ENCODE results near the gene DNAH11. TPM values are rescaled to one million over a fixed set of nuclear protein-coding genes. Genes with fewer than 3 reads are reported as not detected.

DNAH11 gene
- total and polyA plus RNA-seq, 9 of the 15 experiments (the other 6 are each of a cell fraction or from before 2014, with no cell fraction given) = under 0.01 TPM; not detected in 7

GRCh38 chr7:21915140-21915539 lies 372.3 kb downstream of the DNAH11 start:
- H3K4me2 ChIP-seq (ENCODE audit: insufficient read depth, low read length) = no peak overlapping the region
- in situ Hi-C loops (cut with MboI) (no loop called here), intact Hi-C loops (cut with micrococcal nuclease) (no loop called here)
- no peaks in the 10 kb centered on the region for H3K9me1 ChIP-seq (ENCODE audit: control insufficient read depth, insufficient read depth, low read length)
- H4K20me1 ChIP-seq (replicated peaks; ENCODE audit: control insufficient read depth, insufficient read depth, low read length) = no peaks in the 10 kb centered on the region
- POLR2A ChIA-PET = interaction anchor here (1.0 kb wide), 1 partner anchor 79 kb away, joined by 4 read pairs; no protein-coding TSS in a partner anchor
- WGBS (ENCODE audit: insufficient coverage, low coverage, missing lambda C conversion rate) = 18% methylated on average over 3 of the region's 3 CpGs
- no peak overlapping the region for H3K27ac ChIP-seq (ENCODE audit: extremely low read depth, low read depth, low read length)
- H3K36me3 ChIP-seq (ENCODE audit: control insufficient read depth, insufficient read depth, low read length) = no peaks in the 10 kb centered on the region
- no peak for ATAC-seq
- no peak overlapping the region for H2AFZ ChIP-seq (ENCODE audit: low read depth, low read length)
- no peak overlapping the region for H3K9ac ChIP-seq (ENCODE audit: insufficient read depth in 1 of 2, low read depth in 2 of 2, low read length in 2 of 2)
- DNase-seq (ENCODE audit: extremely low read depth in 1 of 4, low spot score in 3 of 4) = no peak
- no TSS peak for BruUV-seq (replicated peaks)
- no peak for FAIRE-seq
- H3K9me3 ChIP-seq (replicated peaks; ENCODE audit: control insufficient read depth, insufficient read depth, low read depth, low read length) = no peaks in the 10 kb centered on the region
- H3K4me1 ChIP-seq (replicated peaks in 1 of 2; ENCODE audit: control insufficient read depth in 2 of 2, insufficient read depth in 2 of 2, low read length in 2 of 2) = no peaks in the 10 kb centered on the region
- no peak for TF ChIP-seq SMC3 (conservative IDR thresholded peaks at IDR 0.05; ENCODE audit: insufficient read depth, low read depth, low read length)
- H3K79me2 ChIP-seq (ENCODE audit: control insufficient read depth, insufficient read depth, low read length) = no peaks in the 10 kb centered on the region
- CTCF ChIA-PET (ENCODE audit: low intra/inter-chr PET ratio) = no interaction called here
- no peak overlapping the region for H3K4me3 ChIP-seq
- H3K27me3 ChIP-seq (ENCODE audit: control insufficient read depth in 2 of 2, insufficient read depth in 2 of 2, low read length in 2 of 2) = peaks cover 0 to 4% of the 10 kb centered on the region in 2 experiments; a peak in 2 of 5 replicates

- no peaks in the 10 kb centered on the region for H3K36me3 ChIP-seq (ENCODE audit: control insufficient read depth, insufficient read depth, low read length)
- no peak for ATAC-seq
- H3K79me2 ChIP-seq (ENCODE audit: control insufficient read depth, insufficient read depth, low read length) = no peaks in the 10 kb centered on the region
- H3K4me1 ChIP-seq (replicated peaks in 1 of 2; ENCODE audit: control insufficient read depth in 2 of 2, insufficient read depth in 2 of 2, low read length in 2 of 2) = no peaks in the 10 kb centered on the region
- H4K20me1 ChIP-seq (replicated peaks; ENCODE audit: control insufficient read depth, insufficient read depth, low read length) = no peaks in the 10 kb centered on the region
- intact Hi-C loops (cut with micrococcal nuclease) (no loop called here), in situ Hi-C loops (cut with MboI) (no loop called here)
- peaks cover 0 to 4% of the 10 kb centered on the region in 2 experiments; a peak in 2 of 5 replicates for H3K27me3 ChIP-seq (ENCODE audit: control insufficient read depth in 2 of 2, insufficient read depth in 2 of 2, low read length in 2 of 2)
- ChIA-PET CTCF (ENCODE audit: low intra/inter-chr PET ratio) (no interaction called here), POLR2A (no interaction called here)
- no peak for FAIRE-seq
- no peak overlapping the region for H2AFZ ChIP-seq (ENCODE audit: low read depth, low read length)
- H3K9me1 ChIP-seq (ENCODE audit: control insufficient read depth, insufficient read depth, low read length) = no peaks in the 10 kb centered on the region
- H3K4me3 ChIP-seq = no peak overlapping the region
- no peak for DNase-seq (ENCODE audit: extremely low read depth in 1 of 4, low spot score in 3 of 4)
- no peaks in the 10 kb centered on the region for H3K9me3 ChIP-seq (replicated peaks; ENCODE audit: control insufficient read depth, insufficient read depth, low read depth, low read length)
- no TSS peak for BruUV-seq (replicated peaks)
- H3K27ac ChIP-seq (ENCODE audit: extremely low read depth, low read depth, low read length) = no peak overlapping the region
- H3K9ac ChIP-seq (ENCODE audit: insufficient read depth in 1 of 2, low read depth in 2 of 2, low read length in 2 of 2) = no peak overlapping the region
- H3K4me2 ChIP-seq (ENCODE audit: insufficient read depth, low read length) = no peak overlapping the region
- 10% methylated on average over 7 of the region's 7 CpGs for WGBS (ENCODE audit: insufficient coverage, low coverage, missing lambda C conversion rate)
- TF ChIP-seq ZNF766 (CRISPR knock-in tag; conservative IDR thresholded peaks at IDR 0.05) (no peak), ZNF444 (CRISPR knock-in tag; IDR thresholded peaks at IDR 0.05) (no peak), ZNF140 (CRISPR knock-in tag; IDR thresholded peaks at IDR 0.05) (no peak), ZKSCAN1 (IDR thresholded peaks at IDR 0.05; ENCODE audit: low read depth, low read length) (no peak), ZNF511 (CRISPR knock-in tag; IDR thresholded peaks at IDR 0.05) (no peak), ETV6 (IDR thresholded peaks at IDR 0.05; ENCODE audit: borderline replicate concordance in 1 of 2, low read depth in 2 of 2, low read length in 1 of 2) (no peak), ETV6 (CRISPR knock-in tag; IDR thresholded peaks at IDR 0.05; ENCODE audit: borderline replicate concordance) (no peak), HDAC2 (IDR thresholded peaks at IDR 0.05) (no peak), RBM17 (IDR thresholded peaks at IDR 0.05; ENCODE audit: borderline replicate concordance, low read depth, low read length) (no peak), RAD21 (CRISPR knock-in tag; conservative IDR thresholded peaks at IDR 0.05 in 1 of 2, IDR thresholded peaks at IDR 0.05 in 1 of 2) (no peak), KLF1 (tag; IDR thresholded peaks at IDR 0.05) (no peak), E2F6 (IDR thresholded peaks at IDR 0.05; ENCODE audit: borderline replicate concordance in 1 of 2, extremely low read depth in 1 of 2, insufficient read depth in 1 of 2, insufficient read length in 1 of 2, low read depth in 1 of 2, low read length in 1 of 2, poor library complexity in 1 of 2, severe bottlenecking in 1 of 2) (no peak), MCM2 (IDR thresholded peaks at IDR 0.05; ENCODE audit: low read depth) (no peak)
Measured at GRCh38 chr7:21916176-21916575, 373.3 kb downstream of the DNAH11 start.

Data from K562 (cell line).